DMS114 treated with DMSO at 0.1 percent for 48 hours (cell line): ENCODE results near the gene SLC47A2.
"Not testable (repeated sequence)": the region's sequence is repeated elsewhere in the genome, so short reads cannot be mapped to it uniquely, and the experiment has no call there.

Source experiments
- DNase-seq: peaks from one replicate; lab custom pipeline; 2025; ENCODE audit not compliant: unreplicated experiment; lab: John Stamatoyannopoulos, UW

Gene SLC47A2, protein sequence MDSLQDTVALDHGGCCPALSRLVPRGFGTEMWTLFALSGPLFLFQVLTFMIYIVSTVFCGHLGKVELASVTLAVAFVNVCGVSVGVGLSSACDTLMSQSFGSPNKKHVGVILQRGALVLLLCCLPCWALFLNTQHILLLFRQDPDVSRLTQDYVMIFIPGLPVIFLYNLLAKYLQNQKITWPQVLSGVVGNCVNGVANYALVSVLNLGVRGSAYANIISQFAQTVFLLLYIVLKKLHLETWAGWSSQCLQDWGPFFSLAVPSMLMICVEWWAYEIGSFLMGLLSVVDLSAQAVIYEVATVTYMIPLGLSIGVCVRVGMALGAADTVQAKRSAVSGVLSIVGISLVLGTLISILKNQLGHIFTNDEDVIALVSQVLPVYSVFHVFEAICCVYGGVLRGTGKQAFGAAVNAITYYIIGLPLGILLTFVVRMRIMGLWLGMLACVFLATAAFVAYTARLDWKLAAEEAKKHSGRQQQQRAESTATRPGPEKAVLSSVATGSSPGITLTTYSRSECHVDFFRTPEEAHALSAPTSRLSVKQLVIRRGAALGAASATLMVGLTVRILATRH

DNA sequence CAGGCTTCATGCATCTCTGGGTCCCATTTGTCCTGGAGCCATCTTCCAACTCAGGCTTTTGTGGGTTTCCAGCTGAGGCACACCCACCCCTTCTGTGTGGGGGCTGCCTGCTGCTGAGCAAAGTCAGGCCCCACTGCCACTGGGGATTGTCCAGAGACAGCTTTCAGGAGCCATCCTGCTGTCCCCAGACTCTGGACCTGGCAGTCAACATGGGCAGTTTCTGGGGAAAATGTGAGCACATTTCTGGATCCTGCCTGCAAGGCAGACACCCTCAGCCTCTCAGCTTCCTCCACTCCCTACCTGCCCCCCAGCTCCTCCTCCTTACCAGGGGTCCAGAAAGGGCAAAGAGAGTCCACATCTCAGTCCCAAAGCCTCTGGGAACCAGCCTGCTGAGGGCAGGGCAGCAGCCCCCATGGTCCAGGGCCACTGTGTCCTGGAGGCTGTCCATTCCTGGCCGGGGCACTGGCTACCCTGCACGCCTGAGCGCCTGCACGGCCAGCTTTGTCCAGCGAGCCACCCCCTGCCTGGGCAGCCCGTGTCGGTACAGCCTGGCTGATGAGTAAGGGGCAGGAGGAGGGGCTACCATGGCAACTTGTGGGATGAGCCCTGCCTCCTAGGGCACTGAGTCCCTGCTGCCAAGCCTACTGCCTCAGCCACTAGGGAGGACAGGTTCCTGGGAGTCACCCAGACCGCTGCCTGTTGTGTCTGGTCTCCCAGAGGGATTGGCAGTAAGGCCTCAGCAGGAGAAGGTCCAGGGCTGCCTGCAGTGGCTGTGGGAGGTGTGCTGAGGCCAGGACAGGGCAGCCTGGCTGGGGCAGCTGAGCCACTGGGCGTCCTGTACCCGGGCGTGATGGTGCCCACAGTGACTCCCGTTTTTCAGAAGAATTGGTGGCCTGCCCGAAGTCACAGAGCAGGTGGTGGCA lies at the start of gene SLC47A2:
SLC47A2 (minus strand) TSS at position 477 of the 923 bp plus-strand sequence; CDS start at position 448, 29 bp downstream.
- no peak for DNase-seq

DNA sequence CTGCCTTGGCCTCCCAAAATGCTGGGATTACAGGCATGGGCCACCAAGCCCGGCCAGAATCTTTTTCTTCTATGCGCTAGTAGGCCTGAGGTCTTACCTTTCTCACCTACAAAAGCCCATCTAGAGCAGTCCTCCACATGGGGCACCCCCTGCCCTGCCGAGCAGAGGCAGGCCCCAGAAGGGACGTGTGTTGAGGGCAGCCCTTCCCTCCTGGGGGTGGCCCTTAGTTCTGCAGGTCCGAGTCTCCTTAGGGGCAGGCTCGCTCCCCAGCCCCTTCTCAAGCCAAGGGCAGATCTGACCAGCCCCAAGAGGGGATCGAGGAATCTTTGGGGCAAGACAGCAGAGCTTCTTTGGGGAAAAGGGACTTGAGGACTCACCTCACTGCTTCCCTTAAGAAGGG lies 49.6 kb upstream of the SLC47A2 start:
- DNase-seq, result no peak

DNA sequence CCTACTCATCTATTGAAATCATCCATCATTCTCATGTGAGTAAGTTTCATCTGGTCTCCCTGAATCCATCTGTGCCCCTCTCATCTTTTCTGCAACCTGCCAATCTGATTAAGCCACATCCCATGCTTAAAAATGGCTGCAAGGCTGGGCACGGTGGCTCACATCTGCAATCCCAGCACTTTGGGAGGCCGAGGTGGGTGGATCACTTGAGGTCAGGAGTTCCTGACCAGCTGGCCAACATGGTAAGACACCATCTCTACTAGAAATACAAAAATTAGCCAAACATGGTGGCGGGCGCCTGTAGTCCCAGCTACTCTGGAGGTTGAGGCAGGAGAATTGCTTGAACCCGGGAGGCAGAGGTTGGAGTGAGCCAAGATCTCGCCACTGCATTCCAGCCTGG lies 47.6 kb upstream of the SLC47A2 start:
- DNase-seq, result not testable (repeated sequence)

DNA sequence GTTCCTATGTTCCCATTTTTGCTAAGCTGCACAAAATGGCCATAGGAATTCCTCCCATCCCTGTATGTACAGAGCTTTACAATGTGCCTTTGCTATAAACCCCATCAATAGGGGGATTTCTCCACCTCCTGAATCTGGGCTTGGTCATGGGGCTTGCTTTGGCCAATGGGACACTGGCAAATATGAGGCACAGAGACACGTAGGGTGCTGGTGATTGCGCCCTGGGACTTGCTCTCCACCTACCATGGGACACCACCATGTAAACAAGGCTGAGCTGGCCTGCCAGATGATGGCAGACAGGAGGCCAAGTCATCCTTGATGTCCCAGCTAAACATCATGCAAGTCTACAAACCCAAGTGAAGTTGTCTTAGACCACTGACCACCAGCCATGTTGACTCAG lies 47.0 kb upstream of the SLC47A2 start:
- no peak for DNase-seq

DNA sequence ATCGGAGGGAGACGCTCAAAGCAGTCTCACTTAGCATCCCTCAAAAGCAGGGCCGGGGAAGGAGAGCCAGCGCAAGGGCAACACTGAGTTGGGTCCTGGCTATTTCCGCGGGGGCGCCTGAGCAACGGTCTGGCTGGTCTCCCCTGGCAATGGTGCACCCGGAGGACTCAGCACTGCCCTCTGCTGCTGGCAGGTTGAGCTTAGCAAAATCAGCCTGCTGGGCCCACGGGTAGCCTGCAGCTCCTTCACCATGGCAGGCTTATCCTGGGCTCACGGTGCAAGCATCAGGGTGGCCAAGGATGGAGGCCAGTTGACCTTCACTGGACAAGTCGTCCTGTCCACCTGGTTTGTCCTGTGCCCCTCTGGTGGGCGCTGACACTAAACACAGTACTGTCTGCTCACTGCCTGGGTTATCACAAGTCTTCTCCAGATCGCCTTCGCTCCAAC lies 46.2 kb upstream of the SLC47A2 start:
- DNase-seq, result no peak

DNA sequence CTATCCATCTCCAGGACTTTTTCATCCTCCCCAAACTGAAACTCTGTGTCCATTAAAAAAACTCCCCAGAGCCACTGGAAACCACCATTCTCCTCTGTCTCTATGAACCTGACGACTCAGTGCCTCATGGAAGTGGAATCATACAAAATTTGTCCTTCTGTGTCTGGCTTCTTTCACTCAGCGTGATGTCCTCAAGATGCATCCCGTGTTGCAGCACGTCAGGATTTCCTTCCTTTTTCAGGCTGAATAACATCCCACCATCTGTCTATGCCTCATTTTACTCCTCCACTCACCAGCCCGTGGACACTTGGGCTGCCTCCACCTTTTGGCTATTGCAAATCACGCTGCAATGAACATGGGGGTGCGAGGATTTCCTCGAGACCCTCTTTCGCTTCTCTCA lies 44.4 kb upstream of the SLC47A2 start:
- DNase-seq, result no peak

DNA sequence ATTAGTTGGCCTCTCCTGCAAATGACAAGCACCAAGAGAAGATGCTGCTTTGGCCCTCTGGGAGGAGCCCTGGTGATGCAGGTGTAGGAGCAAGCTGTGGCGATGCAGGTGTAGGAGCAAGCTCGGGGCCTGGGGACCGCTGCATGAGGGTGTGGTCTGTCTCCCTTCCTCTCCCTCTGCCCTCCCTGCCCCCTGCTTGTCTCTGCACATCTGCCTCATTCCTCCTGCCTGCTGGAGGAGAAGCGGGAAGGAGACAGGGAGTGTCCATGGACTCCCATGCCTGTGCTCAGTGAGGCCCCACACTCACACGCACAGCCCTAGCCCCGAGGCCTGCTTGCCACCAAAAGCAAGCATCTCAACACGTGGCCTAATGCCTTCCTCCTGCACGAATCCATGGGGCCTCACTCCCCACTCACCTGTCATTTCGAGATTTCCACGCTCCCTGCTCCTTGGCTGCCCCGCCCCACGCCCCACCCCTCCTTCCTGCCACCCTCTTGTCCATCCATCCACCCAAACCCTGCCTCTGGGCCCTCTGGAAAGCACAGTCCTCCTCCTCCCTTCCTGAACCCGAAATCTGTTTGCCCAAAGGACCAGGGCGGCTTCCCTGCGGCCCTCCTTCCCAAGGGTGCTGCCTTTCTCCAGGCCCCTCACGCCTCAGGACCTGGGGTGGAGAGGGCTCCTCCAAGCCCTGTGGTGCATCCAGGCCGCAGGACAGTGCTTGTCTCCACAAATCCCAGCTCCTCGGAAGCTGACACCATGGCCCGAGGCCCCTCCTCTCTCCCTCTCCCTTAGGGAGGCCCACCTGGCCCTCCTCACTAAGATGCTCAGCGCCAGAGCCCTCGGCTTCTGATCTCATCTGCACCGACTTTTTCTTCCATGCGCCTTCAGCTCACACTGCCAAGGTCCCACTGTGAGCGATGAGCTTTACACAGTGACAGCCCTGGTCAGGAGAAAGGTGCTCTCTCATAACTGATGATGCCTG lies 43.5 kb upstream of the SLC47A2 start:
- DNase-seq, result no peak

DNA sequence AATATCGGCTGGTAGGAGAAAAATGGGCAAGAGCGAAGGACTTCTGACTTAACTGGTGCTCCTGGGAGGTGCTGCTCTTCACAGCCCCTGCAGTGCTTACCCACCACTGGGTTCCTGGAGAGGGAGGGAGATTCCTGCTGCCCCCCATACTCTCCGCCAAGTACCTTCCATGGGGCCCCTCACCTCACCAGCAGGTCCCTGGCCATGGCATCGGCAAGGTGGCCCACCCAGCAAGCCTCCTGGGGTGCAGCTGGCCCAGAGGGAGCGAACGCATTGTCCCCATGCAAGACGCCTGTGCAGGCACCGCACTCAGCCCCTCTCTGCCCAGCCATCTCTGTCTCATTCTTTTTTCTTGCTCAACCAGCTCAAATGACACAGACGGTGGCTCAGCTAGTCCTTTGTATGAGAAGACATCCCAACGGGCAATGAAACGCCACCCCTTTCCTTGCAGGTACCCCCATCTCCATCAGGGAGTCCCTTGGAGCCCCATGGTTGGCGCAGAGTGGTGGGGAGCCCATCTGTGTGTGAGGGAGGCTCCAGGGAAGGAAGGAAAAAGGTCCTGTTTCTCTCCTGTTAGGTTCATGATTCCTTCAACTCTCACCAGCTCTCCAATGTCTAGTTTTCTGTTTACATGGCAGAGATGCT lies 41.3 kb upstream of the SLC47A2 start:
- DNase-seq, result no peak

DNA sequence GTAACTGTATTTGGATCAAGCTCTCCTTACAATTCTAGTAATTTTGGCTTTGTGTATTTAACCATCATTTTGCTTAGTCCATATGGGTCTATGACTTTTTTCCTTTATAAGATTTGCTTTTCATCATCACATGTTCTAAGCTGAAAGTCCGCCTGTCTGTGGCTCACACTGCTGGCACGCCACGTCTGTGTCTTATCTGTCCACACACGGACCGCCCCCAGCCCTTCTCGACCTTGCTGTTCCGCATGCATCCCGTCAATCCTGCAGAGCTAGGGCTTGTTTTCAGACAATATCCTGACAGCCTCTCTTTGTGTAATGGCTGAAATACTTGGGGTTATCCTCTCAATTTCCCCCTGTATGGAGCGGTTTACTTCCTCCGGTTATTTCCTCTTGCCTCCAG lies 40.2 kb upstream of the SLC47A2 start:
- no peak for DNase-seq

DNA sequence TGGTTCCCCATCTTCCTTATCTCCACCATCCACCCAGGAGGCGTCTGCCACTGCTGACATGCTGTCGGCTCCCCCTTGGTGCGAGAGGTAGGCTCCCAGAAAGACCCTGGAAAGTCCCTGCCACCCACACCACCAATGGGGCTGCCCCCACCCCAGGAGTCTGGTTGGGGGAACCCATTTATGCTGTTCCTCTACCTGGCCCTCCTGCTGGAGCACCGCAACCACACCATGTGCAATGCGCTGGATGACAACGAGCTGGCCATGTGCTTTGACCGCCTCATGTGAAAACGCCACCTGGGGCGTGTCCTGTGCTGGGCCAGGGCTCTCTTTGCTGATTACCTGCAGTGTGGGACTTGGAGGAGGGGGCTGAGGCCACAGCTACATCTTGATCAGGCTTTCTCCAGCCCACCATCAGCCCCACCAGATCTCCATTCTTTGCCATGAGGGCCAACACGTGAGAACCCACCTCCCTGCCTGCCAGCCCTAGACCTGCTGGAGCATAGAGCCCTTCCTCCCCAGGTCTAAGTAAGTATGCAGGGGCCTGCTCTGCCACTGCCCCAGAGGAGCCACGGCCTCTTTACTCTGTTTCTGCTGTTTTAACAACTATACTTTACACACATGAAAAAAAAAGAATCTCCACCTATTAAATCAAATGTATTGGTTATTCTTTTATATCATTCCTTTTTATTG lies 39.6 kb upstream of the SLC47A2 start:
- DNase-seq, result no peak

DNA sequence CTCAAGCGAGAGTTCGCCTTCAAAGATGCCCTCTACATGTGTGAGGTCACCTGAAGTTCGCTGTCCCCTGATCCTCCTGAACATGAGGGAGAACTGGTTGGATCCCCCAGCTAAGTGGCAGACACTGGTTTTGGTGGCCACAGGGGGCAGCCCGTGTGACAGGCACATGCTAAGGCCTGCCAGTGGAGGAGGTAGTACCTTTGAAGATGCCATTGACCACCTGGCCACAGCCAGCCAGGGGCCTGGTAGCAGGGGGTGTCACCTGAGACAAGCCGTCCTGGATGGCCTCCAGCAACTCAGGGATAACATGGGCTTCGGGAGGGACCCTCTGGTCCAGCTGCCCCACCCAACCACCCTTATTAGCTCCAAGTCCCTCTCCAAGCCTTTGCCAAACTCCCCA lies 39.0 kb upstream of the SLC47A2 start:
- DNase-seq, result no peak

DNA sequence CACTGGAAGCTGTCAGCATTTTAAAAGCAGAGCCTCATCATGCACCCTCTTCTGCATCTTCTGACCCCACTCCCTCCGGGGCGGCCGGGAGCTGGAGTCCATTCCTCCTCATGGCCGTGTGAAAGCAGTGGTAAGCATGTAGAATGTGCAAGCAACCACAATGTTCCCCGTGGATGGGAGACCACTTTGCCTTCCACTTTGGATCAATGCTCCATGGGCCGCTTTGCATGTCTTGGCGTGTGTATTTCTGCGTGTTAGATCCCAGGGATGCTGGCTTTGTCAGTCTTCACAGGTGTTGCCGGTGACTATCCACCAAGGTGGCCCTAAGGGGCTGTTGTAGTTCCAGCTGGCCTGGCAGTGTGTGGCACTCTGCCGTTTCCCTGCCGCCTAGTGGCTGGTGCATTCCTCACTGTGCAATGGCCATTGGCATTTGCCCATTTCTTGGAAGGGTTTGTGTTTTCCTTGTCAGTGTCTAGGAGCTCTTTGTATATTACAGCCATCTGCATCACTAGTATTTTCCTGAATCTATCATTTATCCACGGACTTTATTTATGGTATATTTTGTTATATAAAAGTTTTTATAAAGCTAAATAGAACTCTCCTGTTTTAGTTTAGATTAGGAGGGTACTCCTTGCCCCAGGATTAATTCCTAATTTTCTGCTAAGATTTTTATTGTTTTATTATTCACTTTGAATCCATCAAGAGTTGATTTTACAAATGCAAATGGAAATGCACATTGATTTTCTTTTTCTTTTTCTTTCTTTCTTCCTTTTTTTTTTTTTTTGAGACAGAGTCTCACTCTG lies 37.5 kb upstream of the SLC47A2 start:
- DNase-seq, result no peak

DNA sequence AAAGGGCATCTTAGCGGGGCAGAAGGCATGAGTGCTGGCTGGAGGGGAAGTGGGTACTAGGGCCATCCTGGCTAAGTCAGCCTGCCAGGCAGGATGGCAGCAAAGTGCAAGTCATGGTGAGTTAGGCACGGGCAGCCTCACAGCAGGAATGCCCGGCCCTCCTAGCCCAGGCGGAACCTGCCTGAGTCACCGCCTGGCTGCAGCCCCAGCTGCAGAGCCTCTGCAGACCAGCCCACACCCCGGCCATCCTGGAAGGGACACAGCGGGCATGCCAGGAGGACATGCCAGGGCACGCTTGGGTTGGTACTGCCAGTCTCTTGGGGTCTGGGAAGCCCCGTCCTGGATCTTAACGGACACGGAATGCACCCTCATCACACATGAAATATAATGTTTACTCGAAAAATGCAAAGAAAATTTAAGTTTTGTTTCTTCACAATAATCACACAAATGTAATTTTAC lies 36.7 kb upstream of the SLC47A2 start:
- no peak for DNase-seq

DNA sequence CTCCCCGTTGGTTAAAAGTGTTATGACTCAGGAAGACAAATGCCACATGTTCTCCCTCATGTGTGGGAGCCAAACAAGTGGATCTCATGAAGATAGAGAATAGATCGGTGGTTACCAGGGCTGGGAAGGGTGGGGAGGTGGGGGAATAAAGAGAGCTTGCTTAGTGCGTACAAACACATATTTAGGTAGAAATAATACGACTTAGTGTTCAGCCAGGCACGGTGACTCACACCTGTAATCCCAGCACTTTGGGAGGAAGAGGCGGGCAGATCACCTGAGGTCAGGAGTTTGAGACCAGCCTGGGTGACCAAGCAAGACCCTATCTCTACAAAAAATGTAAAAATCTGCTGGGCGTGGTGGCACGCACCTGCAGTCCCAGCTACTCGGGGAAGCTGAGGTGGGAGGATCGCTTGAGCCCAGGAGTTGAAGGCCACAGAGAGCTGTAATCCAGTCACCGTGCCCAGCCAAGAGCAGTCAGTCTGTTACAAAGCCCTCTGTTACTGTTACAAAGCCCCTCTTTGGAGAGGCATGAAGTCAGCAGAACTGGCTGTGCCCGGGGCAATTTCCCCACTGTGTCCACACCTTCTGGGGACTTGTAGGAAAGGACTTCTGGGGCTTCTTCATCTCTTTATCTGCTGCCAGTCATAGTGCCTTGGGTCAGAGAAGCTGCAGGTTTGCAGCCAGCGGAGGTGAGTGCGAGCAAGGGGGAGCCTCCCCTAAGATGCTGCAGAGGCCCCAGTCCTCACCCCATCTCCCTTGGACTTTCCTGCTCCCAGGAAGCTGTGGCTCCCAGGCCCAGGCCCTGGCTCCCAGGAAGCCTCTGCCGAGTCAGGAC lies 36.0 kb upstream of the SLC47A2 start:
- DNase-seq, result no peak

DNA sequence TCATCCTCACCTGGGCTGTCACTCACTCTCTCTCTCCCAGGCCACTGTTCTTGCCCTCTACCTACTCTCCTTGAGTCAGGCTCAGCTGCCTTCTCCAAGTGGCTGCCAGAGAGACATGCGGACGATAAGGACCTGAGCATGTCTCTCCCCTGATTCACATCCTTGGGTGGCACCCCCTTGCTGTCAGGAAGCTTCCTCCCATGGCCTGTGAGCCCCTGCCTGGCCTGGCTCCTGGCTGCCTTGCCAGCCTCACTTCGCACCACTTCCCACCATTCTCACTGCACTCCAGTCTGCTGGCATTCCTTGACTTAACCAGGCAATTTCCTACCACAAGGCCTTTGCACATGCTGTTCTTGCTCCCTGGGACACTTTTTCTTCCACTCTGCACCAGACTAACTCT lies 34.5 kb upstream of the SLC47A2 start:
- DNase-seq, result no peak

DNA sequence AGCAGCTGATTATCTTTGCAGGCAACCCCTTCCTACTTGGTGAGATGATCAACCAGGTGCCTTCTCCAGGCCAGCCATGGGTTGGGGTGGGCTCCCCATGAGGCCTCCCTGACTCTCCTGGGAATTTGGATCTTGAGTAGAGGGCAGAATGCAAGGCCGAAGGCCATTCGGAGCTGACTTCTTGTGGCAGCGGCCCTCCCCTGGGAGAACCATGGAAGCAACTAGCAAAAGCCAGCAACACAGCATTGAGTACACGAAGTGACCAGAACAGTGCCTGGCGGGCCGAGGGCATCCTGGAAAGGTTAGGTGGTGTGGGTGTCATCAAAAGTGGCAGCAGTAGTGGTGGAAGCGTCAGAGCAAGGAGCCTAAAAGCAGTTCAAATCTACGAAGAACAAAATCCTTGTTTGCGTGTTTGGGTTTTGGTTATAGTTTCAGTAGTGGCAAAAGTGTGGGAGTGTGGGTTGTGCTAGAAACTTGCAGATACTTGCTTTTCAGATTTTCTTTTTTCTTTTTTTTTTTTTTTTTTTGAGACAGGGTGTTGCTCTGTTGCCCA lies 33.7 kb upstream of the SLC47A2 start:
- DNase-seq, result no peak

DNA sequence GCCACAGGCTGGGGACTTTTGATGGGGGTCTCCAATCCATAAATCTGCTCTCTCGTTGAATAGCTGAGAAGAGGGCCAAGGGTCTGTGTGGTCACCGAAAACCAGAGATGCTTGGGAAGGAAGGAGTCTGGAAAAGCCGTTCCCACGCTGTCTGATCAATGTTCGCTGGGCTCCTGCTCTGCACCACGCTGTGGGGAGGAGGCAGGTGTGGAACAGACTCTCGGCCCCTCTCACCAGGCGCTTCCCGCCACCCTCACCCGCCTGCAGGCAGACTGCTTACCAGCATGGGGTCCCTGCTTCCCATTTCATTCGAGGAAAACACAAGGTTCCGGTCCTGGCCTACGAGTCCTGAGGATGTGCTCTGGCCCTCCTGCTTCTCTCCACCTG lies 32.4 kb upstream of the SLC47A2 start:
- DNase-seq, result no peak
